Astrocyte of the spinal cord (primary cell): ENCODE results near the gene CRELD2.

Experiments
- DNase-seq: peaks from one replicate; pipeline ENCODE4 v3.0.0; 2011; ENCODE audit warnings: low read depth, low spot score
- H3K4me3 ChIP-seq: 2 replicates; pipeline ENCODE4 v1.5.1; 2011; ENCODE audit warnings: low read depth, mild to moderate bottlenecking, low read length, moderate library complexity
- CTCF ChIP-seq: IDR thresholded peaks from 2 replicates; pipeline ENCODE4 v1.5.1; 2012; ENCODE audit warnings: low read depth, mild to moderate bottlenecking, low read length, inconsistent platforms
- in situ Hi-C: cut with HindIII; loops from 2 replicates; pipeline ENCODE4 v1.10.0; 2017; ENCODE audit warnings: low sequenced_read_pairs

CRELD2 gene

GRCh38 chr22:49894322-49895054 is 23.9 kb upstream of the CRELD2 start:
- no peak overlapping the region for H3K4me3 ChIP-seq
- in situ Hi-C loops, result no loop called here
- no peak for DNase-seq
- TF ChIP-seq CTCF, result no peak

GRCh38 chr22:49896201-49896600 is 22.2 kb upstream of the CRELD2 start:
- DNase-seq, result no peak
- in situ Hi-C loops, result no loop called here
- no peak for TF ChIP-seq CTCF
- H3K4me3 ChIP-seq, result no peak overlapping the region

GRCh38 chr22:49897015-49897684 is 21.3 kb upstream of the CRELD2 start:
- TF ChIP-seq CTCF, result no peak
- in situ Hi-C loops, result no loop called here
- DNase-seq, result no peak
- no peak overlapping the region for H3K4me3 ChIP-seq

GRCh38 chr22:49899530-49899929 is 18.9 kb upstream of the CRELD2 start:
- in situ Hi-C loops, result no loop called here
- no peak overlapping the region for H3K4me3 ChIP-seq
- no peak for TF ChIP-seq CTCF
- DNase-seq, result no peak

- no peak overlapping the region for H3K4me3 ChIP-seq
- no peak for TF ChIP-seq CTCF
- no peak for DNase-seq
- in situ Hi-C loops, result no loop called here
These were observed 17.8 kb upstream of the CRELD2 start for GRCh38 chr22:49900441-49901230.

GRCh38 chr22:49901457-49901856 is 17.0 kb upstream of the CRELD2 start:
- no peak for DNase-seq
- no peak for TF ChIP-seq CTCF
- in situ Hi-C loops, result no loop called here
- H3K4me3 ChIP-seq, result no peak overlapping the region
